ENCODE measurements around the gene SAFB2. TPM values are rescaled to one million over a fixed set of nuclear protein-coding genes. Genes with fewer than 3 reads are reported as not detected.

Gene SAFB2
- total and polyA plus RNA-seq, 2 of the 13 experiments (the other 11 are each of a cell fraction or from before 2014, with no cell fraction given), result 11.2 to 31.5 TPM

- no peak for TF ChIP-seq ZNF101 (CRISPR knock-in tag; IDR thresholded peaks at IDR 0.05; ENCODE audit: borderline replicate concordance, low read depth)
- TF ChIP-seq PBX3 (CRISPR knock-in tag; IDR thresholded peaks at IDR 0.05; ENCODE audit: borderline replicate concordance), result 0 out of 2 replicates have a peak, but pooled peaks have one; percentile 71
- peak; percentile 75 for TF ChIP-seq MNT (IDR thresholded peaks at IDR 0.05)
- peak; percentile 62 for TF ChIP-seq NFYC (CRISPR knock-in tag; IDR thresholded peaks at IDR 0.05)
- TF ChIP-seq ZNF616 (CRISPR knock-in tag; IDR thresholded peaks at IDR 0.05; ENCODE audit: low read depth), result no peak
- TF ChIP-seq ZBTB8A (CRISPR knock-in tag; IDR thresholded peaks at IDR 0.05; ENCODE audit: borderline replicate concordance, low read depth), result 0 out of 2 replicates have a peak, but pooled peaks have one; percentile 29
- no peak for TF ChIP-seq HNRNPH1 (optimal IDR thresholded peaks at IDR 0.05; ENCODE audit: low read depth, low read length)
- peak; percentile 64; the same call in 1 of the 2 replicates for TF ChIP-seq ZNF740 (CRISPR knock-in tag; IDR thresholded peaks at IDR 0.05)
- no peak for TF ChIP-seq ZMYM3 (CRISPR knock-in tag; IDR thresholded peaks at IDR 0.05)
- TF ChIP-seq ERF (CRISPR knock-in tag; IDR thresholded peaks at IDR 0.05), result peak; percentile 80
- no peak for TF ChIP-seq LCORL (IDR thresholded peaks at IDR 0.05)
- no peak for TF ChIP-seq LCORL (CRISPR knock-in tag; IDR thresholded peaks at IDR 0.05)
- no peak for TF ChIP-seq ATAD3A (CRISPR knock-in tag; IDR thresholded peaks at IDR 0.05)
- TF ChIP-seq ZNF24 (IDR thresholded peaks at IDR 0.05), result no peak
- peak; percentile 31; the same call in 1 of the 2 replicates for TF ChIP-seq DPF2 (CRISPR knock-in tag; IDR thresholded peaks at IDR 0.05; ENCODE audit: borderline replicate concordance, low read depth)
- no peak for TF ChIP-seq GPBP1L1 (CRISPR knock-in tag; IDR thresholded peaks at IDR 0.05)
- TF ChIP-seq ZNF17 (CRISPR knock-in tag; IDR thresholded peaks at IDR 0.05), result no peak
- TF ChIP-seq ZNF777 (CRISPR knock-in tag; IDR thresholded peaks at IDR 0.05), result peak; percentile 60; the same call in 1 of the 2 replicates
- no peak for TF ChIP-seq REXO4 (CRISPR knock-in tag; IDR thresholded peaks at IDR 0.05; ENCODE audit: borderline replicate concordance)
- TF ChIP-seq MAFF (IDR thresholded peaks at IDR 0.05; ENCODE audit: low read depth, low read length), result no peak
- TF ChIP-seq ZNF569 (CRISPR knock-in tag; IDR thresholded peaks at IDR 0.05; ENCODE audit: borderline replicate concordance), result no peak; the same call in 1 of the 2 replicates
- TF ChIP-seq KDM6A (CRISPR knock-in tag; IDR thresholded peaks at IDR 0.05; ENCODE audit: low read depth), result no peak
- TF ChIP-seq HNF1B (CRISPR knock-in tag; IDR thresholded peaks at IDR 0.05), result no peak; the same call in 1 of the 2 replicates
- TF ChIP-seq SSRP1 (CRISPR knock-in tag; IDR thresholded peaks at IDR 0.05), result no peak
- TF ChIP-seq ZFP62 (CRISPR knock-in tag; IDR thresholded peaks at IDR 0.05), result 0 out of 2 replicates have a peak, but pooled peaks have one; percentile 51
Observed at GRCh38 chr19:5622465-5623396, at the start of gene SAFB2, which contains the start of gene SAFB (continued).
